Common myeloid progenitor, CD34-positive (primary cell): ENCODE measurements around the gene THOP1. TPM values are rescaled to one million over a fixed set of nuclear protein-coding genes. Genes with fewer than 3 reads are reported as not detected.

ENCODE experiments used
- CTCF ChIA-PET: fragments of 350-600 bp; sonication (Branson Sonifier 250); formaldehyde crosslinking; loops from one replicate; lab custom pipeline; 2021; ENCODE audit warnings: antibody characterized with exemption; lab: Charles Lee
- POLR2A ChIA-PET: fragments of 350-600 bp; sonication (Branson Sonifier 250); formaldehyde crosslinking; loops from one replicate; lab custom pipeline; 2021; ENCODE audit warnings: antibody characterized with exemption; lab: Charles Lee
- DNase-seq, 3 donors: peaks; one replicate each; pipeline versions ENCODE4 v3.0.0 to v3.0.0-alpha.2; 2013
- H3K27ac ChIP-seq, 2 experiments: 1 replicate in 1 of 2; 2 replicates in 1 of 2; pipeline ENCODE4 v1.7.0; 2013; ENCODE audit warnings: inconsistent platforms in 2 of 2, low read length in 2 of 2, mild to moderate bottlenecking in 2 of 2, low read depth in 1 of 2, moderate library complexity in 1 of 2; ENCODE audit not compliant: severe bottlenecking in 2 of 2, insufficient read depth in 1 of 2, poor library complexity in 1 of 2
- H3K27me3 ChIP-seq, 5 experiments: replicated peaks in 2 of 5; 1 replicate in 3 of 5; 2 replicates in 2 of 5; pipeline versions ENCODE4 v1.6.1 to v1.7.0; 2013; ENCODE audit warnings: low read length in 4 of 5, mild to moderate bottlenecking in 2 of 5, moderate library complexity in 2 of 5, inconsistent platforms in 1 of 5; ENCODE audit not compliant: insufficient read depth in 5 of 5, control insufficient read depth in 4 of 5
- H3K36me3 ChIP-seq, 4 experiments: 1 replicate in 2 of 4; 2 replicates in 2 of 4; pipeline versions ENCODE4 v1.6.1 to v1.7.0; 2013; ENCODE audit warnings: low read length in 3 of 4, control low read depth in 1 of 4, mild to moderate bottlenecking in 1 of 4; ENCODE audit not compliant: control insufficient read depth in 4 of 4, insufficient read depth in 4 of 4
- H3K4me1 ChIP-seq, 4 experiments: 1 replicate in 3 of 4; 2 replicates in 1 of 4; pipeline versions ENCODE4 v1.6.1 to v1.7.1; 2013; ENCODE audit warnings: low read length in 3 of 4, mild to moderate bottlenecking in 3 of 4, control low read depth in 1 of 4, inconsistent platforms in 1 of 4, moderate library complexity in 1 of 4; ENCODE audit not compliant: control insufficient read depth in 4 of 4, insufficient read depth in 4 of 4; ENCODE audit errors: control extremely low read depth in 1 of 4
- H3K4me3 ChIP-seq, 7 experiments: 1 replicate in 4 of 7; 2 replicates in 3 of 7; pipeline versions ENCODE4 v1.5.1 to v1.7.0; 2013; ENCODE audit warnings: mild to moderate bottlenecking in 7 of 7, low read length in 6 of 7, moderate library complexity in 6 of 7, inconsistent platforms in 2 of 7, low read depth in 2 of 7, control low read depth in 1 of 7; ENCODE audit not compliant: insufficient read depth in 4 of 7, control insufficient read depth in 1 of 7; ENCODE audit errors: extremely low read depth in 1 of 7
- H3K9me3 ChIP-seq, 5 experiments: 1 replicate in 4 of 5; 2 replicates in 1 of 5; pipeline versions ENCODE4 v1.6.1 to v1.7.1; 2013; ENCODE audit warnings: low read length in 4 of 5, mild to moderate bottlenecking in 2 of 5, inconsistent platforms in 1 of 5, low read depth in 1 of 5, moderate library complexity in 1 of 5; ENCODE audit not compliant: control insufficient read depth in 4 of 5, insufficient read depth in 2 of 5; ENCODE audit errors: control extremely low read depth in 1 of 5
- WGBS: methylation state at CpG from one replicate; pipeline ENCODE4 v1.1.5; 2013; ENCODE audit not compliant: insufficient coverage; 5-methylcytosine and 5-hydroxymethylcytosine counted together
- polyA plus RNA-seq: library from polyadenylated mRNA; unstranded; fragments of 120-200 nt; gene quantifications from one replicate; pipeline ENCODE4 v1.2.1, GENCODE V29; 2013

THOP1 gene
- polyA plus RNA-seq: 45.6 TPM

- Histone ChIP-seq H3K9me3 (no peaks in the 10 kb centered on the region), H3K4me3 (peak within 1 kb of the TSS; percentile 62 to 94 (median 81)), H3K4me1 (peaks cover 14 to 46% (median 33%) of the 10 kb centered on the region in 4 experiments), H3K27me3 (no peaks in the 10 kb centered on the region), H3K27ac (peak within 1 kb of the TSS; percentile 40 to 79), H3K36me3 (peaks cover 0 to 25% (median 8%) of the 10 kb centered on the region in 4 experiments)
- DNase-seq: peak; percentile 98 to 99 (median 99)
- WGBS: under 1% methylated on average over 61 of the region's 78 CpGs
- ChIA-PET POLR2A (no interaction called here), CTCF (interaction anchor here (0.8 kb wide), 1 partner anchor 15 kb away, joined by 3 read pairs; no protein-coding TSS in a partner anchor)
These were observed at the start of gene THOP1 for GRCh38 chr19:2785244-2785997. TSS of gene THOP1 (plus strand) at chr19:2785503. CDS start at chr19:2785663, 160 bp downstream.

DNA sequence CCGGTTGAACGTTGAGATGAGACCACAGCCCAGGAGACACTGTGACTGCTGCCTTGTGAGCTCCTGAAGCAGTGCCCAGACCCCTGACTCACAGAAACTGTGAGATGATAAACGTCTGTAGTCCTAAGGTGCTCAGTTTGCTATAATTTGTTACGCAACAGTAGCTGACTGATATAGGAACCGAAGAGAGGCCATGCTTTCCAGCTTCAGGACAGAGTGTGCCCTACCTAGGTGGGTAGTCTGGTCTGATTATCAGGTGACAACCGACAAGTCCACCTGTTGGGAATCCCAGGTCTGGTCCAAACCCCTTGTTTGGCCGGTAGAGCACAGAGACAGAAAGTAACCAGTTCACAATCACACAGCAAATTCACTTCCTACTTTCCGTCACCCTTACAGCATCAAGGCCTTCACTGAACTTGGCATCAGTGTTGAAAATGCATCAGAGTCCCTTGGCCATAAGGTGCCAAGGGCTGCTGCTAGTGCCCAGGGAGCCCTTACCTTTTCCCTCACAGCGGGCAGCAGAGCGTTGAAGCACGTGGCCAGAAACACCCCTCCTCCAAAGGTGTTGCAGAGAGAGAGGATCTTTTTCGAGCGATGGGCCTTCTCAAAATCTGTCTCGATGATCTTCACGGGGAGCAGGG lies 48.6 kb upstream of the THOP1 start:
- CTCF ChIA-PET: interaction anchor here (0.9 to 1.0 kb wide), 2 partner anchors 28 to 38 kb away, joined by 3 read pairs; no protein-coding TSS in a partner anchor
- POLR2A ChIA-PET: interaction anchor here (1.5 kb wide), 1 partner anchor 9 kb away, joined by 3 read pairs; no protein-coding TSS in a partner anchor
- WGBS: 96% methylated on average over 14 of the region's 15 CpGs

GRCh38 chr19:2739602-2740313 lies 45.5 kb upstream of the THOP1 start, which contains the start of gene SLC39A3:
TSS of gene SLC39A3 (minus strand) at chr19:2740017. CDS start at chr19:2737257, 2,760 bp downstream.
- WGBS: under 1% methylated on average over 62 of the region's 64 CpGs
- peaks cover 0 to 6% (median 4%) of the 10 kb centered on the region in 5 experiments for H3K9me3 ChIP-seq
- H3K36me3 ChIP-seq: peaks cover 9 to 26% (median 25%) of the 10 kb centered on the region in 4 experiments
- ChIA-PET CTCF (interaction anchor here (0.7 to 1.9 kb wide), 9 partner anchors 9 to 195 kb away, joined by 3 to 8 read pairs (median 3); no protein-coding TSS in a partner anchor), POLR2A (interaction anchor here (0.8 to 1.8 kb wide), 7 partner anchors 13 to 211 kb away, joined by 3 to 9 read pairs (median 5); no protein-coding TSS in a partner anchor)
- H3K4me3 ChIP-seq: peak within 1 kb of the TSS; percentile 82 to 100 (median 99)
- peak within 1 kb of the TSS; percentile 87 to 96 for H3K27ac ChIP-seq
- H3K27me3 ChIP-seq: no peaks in the 10 kb centered on the region
- H3K4me1 ChIP-seq: peaks cover 2 to 36% (median 21%) of the 10 kb centered on the region in 4 experiments
- DNase-seq: peak; percentile 99

More for the DNA sequence above, 48.6 kb upstream of the THOP1 start:
- Histone ChIP-seq H3K27ac (peak overlapping the region in 1 of 2 experiments; percentile 39), H3K4me3 (peak overlapping the region in 1 of 7 experiments; percentile 15), H3K27me3 (no peaks in the 10 kb centered on the region), H3K4me1 (peaks cover 2 to 36% (median 21%) of the 10 kb centered on the region in 4 experiments), H3K9me3 (peaks cover 0 to 6% (median 4%) of the 10 kb centered on the region in 5 experiments), H3K36me3 (peaks cover 9 to 56% (median 48%) of the 10 kb centered on the region in 4 experiments)
- no peak for DNase-seq

- Histone ChIP-seq H3K27ac (no peak overlapping the region), H3K4me1 (peaks cover 2 to 36% (median 20%) of the 10 kb centered on the region in 4 experiments), H3K9me3 (peaks cover 0 to 6% (median 4%) of the 10 kb centered on the region in 5 experiments), H3K27me3 (no peaks in the 10 kb centered on the region), H3K36me3 (peaks cover 9 to 21% (median 20%) of the 10 kb centered on the region in 4 experiments), H3K4me3 (peak overlapping the region in 3 of 7 experiments; percentile 9 to 99 (median 24))
- no peak for DNase-seq
- ChIA-PET POLR2A (interaction anchor here (1.4 to 1.8 kb wide), 3 partner anchors 47 to 92 kb away, joined by 3 to 5 read pairs (median 4); no protein-coding TSS in a partner anchor), CTCF (interaction anchor here (1.3 to 1.4 kb wide), 2 partner anchors 22 to 58 kb away, joined by 3 read pairs; no protein-coding TSS in a partner anchor)
- WGBS: 100% methylated on average over 2 of the region's 13 CpGs
These were observed 45.0 kb upstream of the THOP1 start for GRCh38 chr19:2740314-2740656.

- 90% methylated on average over 7 of the region's 8 CpGs for WGBS
- Histone ChIP-seq H3K4me3 (no peak overlapping the region), H3K4me1 (peaks cover 2 to 18% (median 11%) of the 10 kb centered on the region in 4 experiments), H3K9me3 (no peaks in the 10 kb centered on the region), H3K27me3 (no peaks in the 10 kb centered on the region), H3K36me3 (no peaks in the 10 kb centered on the region), H3K27ac (no peak overlapping the region)
- POLR2A ChIA-PET: interaction anchor here (0.6 kb wide), 1 partner anchor 332 kb away, joined by 4 read pairs; no protein-coding TSS in a partner anchor
- no peak for DNase-seq
- CTCF ChIA-PET: interaction anchor here (1.5 kb wide), 1 partner anchor 95 kb away, joined by 5 read pairs; no protein-coding TSS in a partner anchor
These were observed 42.2 kb upstream of the THOP1 start for GRCh38 chr19:2743099-2743498.

DNA sequence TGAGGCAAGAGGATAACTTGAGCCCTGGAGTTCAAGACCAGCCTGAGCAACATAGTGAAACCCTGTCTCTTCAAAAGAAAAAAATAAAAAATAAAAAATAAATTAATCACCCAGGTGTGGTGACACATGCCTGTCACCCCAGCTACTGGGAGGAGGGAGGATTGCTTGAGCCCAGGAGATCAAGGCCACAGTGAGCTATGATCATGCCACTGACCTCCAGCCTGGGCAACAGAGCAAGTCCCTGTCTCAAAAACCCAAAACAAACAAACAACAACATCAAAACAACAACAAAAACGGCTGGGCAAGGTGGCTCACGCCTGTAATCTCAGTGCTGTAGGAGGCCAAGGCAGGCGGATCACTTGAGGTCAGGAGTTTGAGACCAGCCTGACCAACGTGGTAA lies 41.2 kb upstream of the THOP1 start:
- H3K4me1 ChIP-seq: peaks cover 0 to 11% (median 6%) of the 10 kb centered on the region in 4 experiments
- H3K36me3 ChIP-seq: no peaks in the 10 kb centered on the region
- POLR2A ChIA-PET: no interaction called here

More for the DNA sequence above, 41.2 kb upstream of the THOP1 start:
- 84% methylated on average over 3 of the region's 4 CpGs for WGBS
- no peak overlapping the region for H3K4me3 ChIP-seq
- no peaks in the 10 kb centered on the region for H3K27me3 ChIP-seq
- DNase-seq: no peak
- CTCF ChIA-PET: interaction anchor here (1.2 kb wide), 1 partner anchor 9 kb away, joined by 3 read pairs; no protein-coding TSS in a partner anchor
- no peak overlapping the region for H3K27ac ChIP-seq
- H3K9me3 ChIP-seq: no peaks in the 10 kb centered on the region
